LNCaP clone FGC (cell line): Measurements from ENCODE around the gene MEGF6.

Experiments used
- DNase-seq: peaks from one replicate; pipeline ENCODE4 v3.0.0-alpha.2; 2011; ENCODE audit warnings: low read depth
- H3K4me3 ChIP-seq: 2 replicates; pipeline ENCODE4 v1.5.1; 2011; ENCODE audit warnings: mild to moderate bottlenecking, low read depth, low read length, control low read depth
- TF ChIP-seq, protein P1 (sequence below): IDR thresholded peaks from 2 replicates; pipeline ENCODE4 v1.5.1; 2012; ENCODE audit warnings: mild to moderate bottlenecking; ENCODE audit not compliant: control insufficient read depth, insufficient read depth; ENCODE audit errors: extremely low read depth

The MEGF6 gene

DNA sequence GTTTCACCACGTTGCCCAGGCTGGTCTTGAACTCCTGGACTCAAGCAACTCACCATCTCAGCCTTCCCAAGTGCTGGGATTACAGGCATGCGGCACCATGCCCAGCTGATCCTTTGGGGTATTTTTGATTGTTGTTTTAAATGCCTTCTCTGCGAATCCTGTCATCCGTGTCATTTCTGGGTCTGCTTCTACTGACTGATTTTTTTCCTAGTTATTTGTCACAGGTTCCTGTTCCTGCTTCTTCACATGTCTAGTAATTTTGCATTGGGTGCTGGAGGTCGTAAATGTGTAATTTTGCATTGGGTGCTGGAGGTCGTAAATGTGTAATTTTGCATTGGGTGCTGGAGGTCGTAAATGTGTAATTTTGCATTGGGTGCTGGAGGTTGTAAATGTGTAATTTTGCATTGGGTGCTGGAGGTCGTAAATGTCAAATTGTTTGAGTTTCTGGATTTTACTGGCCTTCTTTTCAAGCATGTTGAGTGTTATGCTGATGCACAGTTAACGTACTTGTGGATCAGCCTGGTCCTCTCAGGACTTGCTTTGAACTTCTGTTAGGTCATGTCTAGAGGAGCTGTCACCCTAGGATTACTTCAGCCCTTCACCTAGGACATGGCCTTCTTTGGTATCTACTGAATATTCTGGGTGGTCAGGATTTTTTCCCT, 161.0 kb downstream of the MEGF6 start:
- no peak for DNase-seq
- no peak overlapping the region for H3K4me3 ChIP-seq
- TF ChIP-seq, protein P1, sequence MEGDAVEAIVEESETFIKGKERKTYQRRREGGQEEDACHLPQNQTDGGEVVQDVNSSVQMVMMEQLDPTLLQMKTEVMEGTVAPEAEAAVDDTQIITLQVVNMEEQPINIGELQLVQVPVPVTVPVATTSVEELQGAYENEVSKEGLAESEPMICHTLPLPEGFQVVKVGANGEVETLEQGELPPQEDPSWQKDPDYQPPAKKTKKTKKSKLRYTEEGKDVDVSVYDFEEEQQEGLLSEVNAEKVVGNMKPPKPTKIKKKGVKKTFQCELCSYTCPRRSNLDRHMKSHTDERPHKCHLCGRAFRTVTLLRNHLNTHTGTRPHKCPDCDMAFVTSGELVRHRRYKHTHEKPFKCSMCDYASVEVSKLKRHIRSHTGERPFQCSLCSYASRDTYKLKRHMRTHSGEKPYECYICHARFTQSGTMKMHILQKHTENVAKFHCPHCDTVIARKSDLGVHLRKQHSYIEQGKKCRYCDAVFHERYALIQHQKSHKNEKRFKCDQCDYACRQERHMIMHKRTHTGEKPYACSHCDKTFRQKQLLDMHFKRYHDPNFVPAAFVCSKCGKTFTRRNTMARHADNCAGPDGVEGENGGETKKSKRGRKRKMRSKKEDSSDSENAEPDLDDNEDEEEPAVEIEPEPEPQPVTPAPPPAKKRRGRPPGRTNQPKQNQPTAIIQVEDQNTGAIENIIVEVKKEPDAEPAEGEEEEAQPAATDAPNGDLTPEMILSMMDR, result no peak

DNA sequence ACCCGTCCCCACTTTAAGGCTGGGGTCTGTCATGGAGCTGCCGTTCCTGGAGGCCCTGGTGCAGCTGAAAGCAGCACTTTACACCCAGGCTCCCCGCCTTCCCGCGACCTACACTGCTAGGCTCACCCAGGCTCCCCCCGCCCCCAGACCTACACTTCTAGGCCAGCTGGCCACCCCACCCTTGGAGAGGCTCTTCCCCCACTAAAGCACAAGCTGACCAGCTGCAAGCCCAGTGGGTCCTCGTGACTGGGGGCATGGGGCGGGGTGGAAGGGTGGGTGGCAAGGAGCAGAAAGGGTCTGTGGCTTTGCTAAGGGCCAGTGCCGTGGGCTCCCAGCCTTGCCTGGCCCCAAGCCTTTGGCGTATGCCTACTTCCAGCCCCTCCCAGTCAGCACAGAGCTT, 166.6 kb downstream of the MEGF6 start:
- TF ChIP-seq, protein P1, result no peak
- H3K4me3 ChIP-seq, result no peak overlapping the region
- DNase-seq, result no peak

DNA sequence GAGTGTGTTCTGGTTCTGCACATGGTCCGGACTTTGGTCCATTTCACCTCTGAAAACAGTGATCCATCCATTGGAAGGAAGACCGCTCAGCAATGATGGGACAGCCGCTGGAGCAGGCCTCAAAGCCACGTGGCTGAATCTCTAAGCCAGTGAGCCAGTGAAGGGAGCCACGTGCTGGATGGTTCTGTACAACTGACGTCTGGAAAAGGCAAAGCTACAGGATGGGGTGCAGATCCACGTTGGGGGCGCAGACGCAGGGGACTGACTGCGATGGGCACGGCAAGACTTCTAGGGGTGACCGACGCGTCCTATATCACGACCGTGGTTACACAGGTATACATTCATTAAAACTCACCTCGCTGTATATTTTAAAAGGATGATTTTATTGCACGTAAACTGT, 167.0 kb downstream of the MEGF6 start:
- TF ChIP-seq, protein P1, result no peak
- no peak for DNase-seq
- H3K4me3 ChIP-seq, result no peak overlapping the region

DNA sequence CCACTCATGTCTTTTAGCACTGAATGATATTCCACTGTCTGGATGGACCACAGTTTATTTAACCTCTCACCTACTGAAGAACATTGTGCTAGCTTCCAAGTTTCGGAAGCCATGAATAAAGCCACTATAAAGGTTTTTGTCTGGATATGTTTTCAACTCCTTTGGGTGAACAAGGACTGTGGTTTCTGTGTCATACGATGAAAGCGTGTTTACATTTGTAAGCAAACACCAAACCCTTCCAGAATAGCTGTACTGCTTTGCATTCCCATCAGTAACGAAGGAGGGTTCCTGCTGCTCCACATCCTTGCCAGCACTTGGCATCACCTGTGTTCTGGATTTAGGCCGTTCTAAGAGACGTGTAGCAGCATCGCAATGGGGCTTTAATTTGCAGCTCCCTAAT, 167.5 kb downstream of the MEGF6 start:
- TF ChIP-seq, protein P1, result no peak
- H3K4me3 ChIP-seq, result no peak overlapping the region
- DNase-seq, result no peak

DNA sequence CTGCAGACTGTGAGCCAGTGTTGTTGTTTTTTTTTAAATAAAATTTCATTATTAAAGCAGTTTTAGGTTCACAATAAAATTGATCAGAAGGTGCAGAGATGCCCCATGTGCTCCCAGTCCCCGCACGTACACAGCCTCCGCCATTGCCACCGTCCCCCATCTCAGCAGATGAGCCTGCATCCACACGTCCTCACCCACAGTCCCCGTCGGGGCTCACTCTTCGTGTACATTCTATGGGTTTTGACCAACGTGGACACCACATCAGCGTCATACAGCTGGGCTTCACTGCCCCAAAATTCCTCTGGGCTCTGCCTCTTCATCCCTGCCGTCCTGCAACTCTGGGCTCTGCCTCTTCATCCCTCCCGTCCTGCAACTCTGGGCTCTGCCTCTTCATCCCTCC, 168.4 kb downstream of the MEGF6 start:
- no peak overlapping the region for H3K4me3 ChIP-seq
- DNase-seq, result no peak
- TF ChIP-seq, protein P1, result no peak

DNA sequence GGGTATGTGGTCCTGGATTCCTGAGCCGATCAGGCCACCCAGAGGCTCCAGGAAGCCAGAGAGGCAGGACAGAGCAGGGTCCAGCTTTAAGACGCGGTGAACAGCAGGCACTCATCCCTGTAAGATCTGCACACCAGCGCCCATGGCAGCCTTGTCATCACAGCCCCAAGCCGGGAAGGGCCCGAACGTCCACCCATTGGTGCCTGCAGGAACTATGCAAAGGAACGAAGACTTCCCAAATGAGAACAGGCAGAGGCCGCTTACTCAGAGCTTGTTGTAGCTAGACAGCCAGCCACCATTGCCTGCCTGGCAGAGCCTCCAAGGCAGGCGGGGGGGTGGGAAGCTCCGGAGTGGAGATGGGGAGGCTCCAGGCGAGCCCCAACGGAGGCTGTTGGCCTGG, 169.0 kb downstream of the MEGF6 start:
- no peak overlapping the region for H3K4me3 ChIP-seq
- DNase-seq, result no peak
- TF ChIP-seq, protein P1, result no peak

DNA sequence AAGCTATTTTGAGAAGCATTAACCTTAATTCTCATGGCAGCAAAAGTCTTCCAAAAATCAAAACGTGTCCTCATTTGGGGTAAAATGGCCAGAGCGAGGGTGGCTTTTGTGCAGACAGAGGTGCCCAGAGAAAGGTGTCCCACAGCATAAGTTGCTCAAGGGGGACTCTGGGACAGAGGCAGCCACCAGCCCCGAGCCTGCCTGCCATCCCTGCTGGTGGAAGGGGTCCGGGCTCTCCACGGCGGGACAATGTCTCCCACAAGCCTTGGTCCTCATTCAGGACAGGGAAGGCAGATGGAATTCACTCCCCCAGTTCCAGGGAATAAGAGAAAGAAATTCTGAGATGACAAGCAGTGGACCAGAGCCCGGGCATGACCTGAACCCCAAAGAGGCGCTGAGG, 169.4 kb downstream of the MEGF6 start:
- TF ChIP-seq, protein P1, result no peak
- H3K4me3 ChIP-seq, result no peak overlapping the region
- DNase-seq, result no peak
